Osteoblast (primary cell): ENCODE data around the gene SEC61A2. TPM values are rescaled to one million over a fixed set of nuclear protein-coding genes. Genes with fewer than 3 reads are reported as not detected.

Experiments used
- DNase-seq: peaks from one replicate; pipeline ENCODE4 v3.0.0; 2011; ENCODE audit warnings: low spot score, mixed read lengths; ENCODE audit not compliant: insufficient read length; ENCODE audit errors: missing footprints
- H2AFZ ChIP-seq: 2 replicates; pipeline ENCODE4 v1.6.0; 2011; ENCODE audit warnings: mild to moderate bottlenecking, low read length
- H3K27ac ChIP-seq: 2 replicates; pipeline ENCODE4 v1.5.1; 2011; ENCODE audit warnings: mild to moderate bottlenecking, low read depth, low read length, moderate library complexity
- H3K27me3 ChIP-seq: 2 replicates; pipeline ENCODE4 v1.6.0; 2012; ENCODE audit warnings: mild to moderate bottlenecking, control low read depth, inconsistent platforms, low read length, moderate library complexity; ENCODE audit not compliant: insufficient read depth
- H3K36me3 ChIP-seq: 2 replicates; pipeline ENCODE4 v1.5.1; 2011; ENCODE audit warnings: mild to moderate bottlenecking, low read length, control low read depth, moderate library complexity; ENCODE audit not compliant: insufficient read depth
- H3K4me1 ChIP-seq: 2 replicates; pipeline ENCODE4 v1.5.1; 2011; ENCODE audit warnings: mild to moderate bottlenecking, low read length, control low read depth, moderate library complexity; ENCODE audit not compliant: insufficient read depth
- H3K4me2 ChIP-seq: 2 replicates; pipeline ENCODE4 v1.6.0; 2011; ENCODE audit warnings: mild to moderate bottlenecking, low read length; ENCODE audit not compliant: insufficient read depth
- H3K4me3 ChIP-seq: fragments of 200-600 bp; sonication (generic); 3 replicates; pipeline ENCODE4 v1.5.1; 2012; ENCODE audit warnings: mild to moderate bottlenecking, low read length, inconsistent platforms; ENCODE audit not compliant: insufficient read depth
- H3K79me2 ChIP-seq: 2 replicates; pipeline ENCODE4 v1.6.0; 2012; ENCODE audit warnings: mild to moderate bottlenecking, low read length, control low read depth, inconsistent platforms; ENCODE audit not compliant: insufficient read depth
- H3K9me3 ChIP-seq: 2 replicates; pipeline ENCODE4 v1.5.1; 2011; ENCODE audit warnings: low read depth, low read length, control low read depth
- H4K20me1 ChIP-seq: 2 replicates; pipeline ENCODE4 v1.6.0; 2012; ENCODE audit warnings: mild to moderate bottlenecking, low read length, control low read depth; ENCODE audit not compliant: insufficient read depth
- total RNA-seq: library from RNA; depleted of rRNA; stranded (reverse); fragments of >200 nt; gene quantifications from 2 replicates; pipeline ENCODE4 v1.2.3, GENCODE V29; 2012
- TF ChIP-seq, protein P1 (sequence below): IDR thresholded peaks from 2 replicates; pipeline ENCODE4 v1.5.1; 2011; ENCODE audit warnings: mild to moderate bottlenecking, low read depth, low read length, moderate library complexity; ENCODE audit errors: extremely low read depth

Gene SEC61A2
- total RNA-seq, 1 donor, result 9.4 TPM

DNA sequence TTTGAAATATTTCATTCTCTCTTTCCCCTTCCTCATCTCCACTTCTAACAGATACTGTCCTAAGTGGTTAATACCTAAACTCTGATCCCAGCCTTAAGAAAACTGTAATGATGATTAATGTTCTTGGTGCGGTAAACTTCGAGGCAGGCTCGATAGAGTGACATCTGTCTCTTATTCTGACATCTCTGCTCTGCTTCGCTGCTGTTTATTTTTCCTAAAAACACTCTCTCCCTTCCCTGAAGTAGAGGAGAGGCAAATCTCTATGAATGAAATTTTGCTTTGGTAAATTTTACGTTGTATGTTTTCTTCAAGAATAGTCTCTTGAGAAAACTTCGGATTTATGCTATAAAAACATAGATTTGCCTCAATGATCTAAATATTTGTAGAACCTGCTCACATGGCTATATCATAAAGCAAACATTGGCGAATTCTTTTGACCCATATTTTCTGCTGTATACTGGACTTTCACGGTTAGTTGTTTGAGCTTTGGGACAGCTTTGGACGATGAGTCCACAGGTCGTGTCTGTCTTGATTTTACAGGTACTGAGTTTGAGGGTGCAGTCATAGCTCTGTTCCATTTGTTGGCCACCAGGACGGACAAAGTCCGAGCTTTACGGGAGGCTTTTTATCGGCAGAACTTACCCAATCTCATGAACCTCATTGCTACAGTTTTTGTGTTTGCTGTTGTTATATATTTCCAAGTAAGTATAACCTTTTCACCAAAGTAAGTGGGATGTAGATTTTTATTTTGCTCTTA lies 27.1 kb downstream of the SEC61A2 start:
- Histone ChIP-seq H4K20me1 (no peaks in the 10 kb centered on the region), H3K27ac (no peak overlapping the region), H3K4me1 (no peaks in the 10 kb centered on the region), H3K79me2 (no peaks in the 10 kb centered on the region), H3K36me3 (peaks cover 33% of the 10 kb centered on the region), H2AFZ (no peak overlapping the region), H3K4me3 (no peak overlapping the region), H3K27me3 (no peaks in the 10 kb centered on the region), H3K9me3 (no peaks in the 10 kb centered on the region), H3K4me2 (no peak overlapping the region)
- TF ChIP-seq, protein P1, sequence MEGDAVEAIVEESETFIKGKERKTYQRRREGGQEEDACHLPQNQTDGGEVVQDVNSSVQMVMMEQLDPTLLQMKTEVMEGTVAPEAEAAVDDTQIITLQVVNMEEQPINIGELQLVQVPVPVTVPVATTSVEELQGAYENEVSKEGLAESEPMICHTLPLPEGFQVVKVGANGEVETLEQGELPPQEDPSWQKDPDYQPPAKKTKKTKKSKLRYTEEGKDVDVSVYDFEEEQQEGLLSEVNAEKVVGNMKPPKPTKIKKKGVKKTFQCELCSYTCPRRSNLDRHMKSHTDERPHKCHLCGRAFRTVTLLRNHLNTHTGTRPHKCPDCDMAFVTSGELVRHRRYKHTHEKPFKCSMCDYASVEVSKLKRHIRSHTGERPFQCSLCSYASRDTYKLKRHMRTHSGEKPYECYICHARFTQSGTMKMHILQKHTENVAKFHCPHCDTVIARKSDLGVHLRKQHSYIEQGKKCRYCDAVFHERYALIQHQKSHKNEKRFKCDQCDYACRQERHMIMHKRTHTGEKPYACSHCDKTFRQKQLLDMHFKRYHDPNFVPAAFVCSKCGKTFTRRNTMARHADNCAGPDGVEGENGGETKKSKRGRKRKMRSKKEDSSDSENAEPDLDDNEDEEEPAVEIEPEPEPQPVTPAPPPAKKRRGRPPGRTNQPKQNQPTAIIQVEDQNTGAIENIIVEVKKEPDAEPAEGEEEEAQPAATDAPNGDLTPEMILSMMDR, result no peak
- no peak for DNase-seq

DNA sequence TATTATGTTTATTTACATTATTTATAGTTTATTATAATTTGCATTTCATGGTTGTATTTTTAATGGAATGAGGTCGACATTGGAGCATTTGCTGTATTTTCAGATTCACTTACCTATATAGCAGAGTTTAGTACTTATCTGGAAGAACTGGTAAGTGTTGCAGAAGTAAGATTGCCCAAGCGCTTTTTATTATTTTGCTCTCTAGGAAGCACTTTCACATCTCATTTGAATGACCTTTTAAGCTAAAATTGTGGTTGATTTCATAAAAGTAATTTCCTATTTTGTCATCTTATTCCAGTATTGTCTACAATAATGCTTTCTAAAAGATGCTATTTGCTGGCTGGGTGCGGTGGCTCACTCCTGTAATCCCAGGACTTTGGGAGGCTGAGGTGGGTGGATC lies 28.6 kb downstream of the SEC61A2 start:
- Histone ChIP-seq H3K9me3 (no peaks in the 10 kb centered on the region), H3K4me2 (no peak overlapping the region), H3K27me3 (no peaks in the 10 kb centered on the region), H4K20me1 (no peaks in the 10 kb centered on the region), H3K27ac (no peak overlapping the region), H3K79me2 (no peaks in the 10 kb centered on the region), H3K4me1 (no peaks in the 10 kb centered on the region), H3K4me3 (no peak overlapping the region), H2AFZ (no peak overlapping the region), H3K36me3 (peaks cover 43% of the 10 kb centered on the region)
- DNase-seq, result no peak
- TF ChIP-seq, protein P1, result no peak

DNA sequence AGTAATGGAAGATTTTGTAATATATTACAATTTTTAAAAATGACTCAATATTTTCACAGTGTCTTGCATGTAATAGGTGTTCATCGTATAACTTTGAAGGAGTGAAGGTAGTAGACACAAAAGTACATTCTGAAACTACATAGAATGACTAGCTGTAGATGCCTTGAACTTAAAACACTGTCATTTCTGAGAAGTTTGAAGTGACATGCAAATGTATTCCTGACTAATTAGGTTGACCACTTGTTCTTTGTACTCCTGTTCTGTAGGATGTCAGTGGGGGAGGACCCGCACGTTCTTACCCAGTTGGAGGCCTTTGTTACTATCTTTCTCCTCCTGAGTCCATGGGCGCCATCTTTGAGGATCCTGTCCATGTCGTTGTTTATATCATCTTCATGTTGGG lies 31.2 kb downstream of the SEC61A2 start:
- no peak overlapping the region for H3K4me3 ChIP-seq
- H3K79me2 ChIP-seq, result no peaks in the 10 kb centered on the region
- no peak overlapping the region for H3K4me2 ChIP-seq
- no peak overlapping the region for H3K27ac ChIP-seq
- H3K4me1 ChIP-seq, result no peaks in the 10 kb centered on the region
- H3K9me3 ChIP-seq, result no peaks in the 10 kb centered on the region
- no peak for DNase-seq
- TF ChIP-seq, protein P1, result no peak
- no peaks in the 10 kb centered on the region for H4K20me1 ChIP-seq
- no peak overlapping the region for H2AFZ ChIP-seq
- peaks cover 63% of the 10 kb centered on the region for H3K36me3 ChIP-seq
- H3K27me3 ChIP-seq, result no peaks in the 10 kb centered on the region

DNA sequence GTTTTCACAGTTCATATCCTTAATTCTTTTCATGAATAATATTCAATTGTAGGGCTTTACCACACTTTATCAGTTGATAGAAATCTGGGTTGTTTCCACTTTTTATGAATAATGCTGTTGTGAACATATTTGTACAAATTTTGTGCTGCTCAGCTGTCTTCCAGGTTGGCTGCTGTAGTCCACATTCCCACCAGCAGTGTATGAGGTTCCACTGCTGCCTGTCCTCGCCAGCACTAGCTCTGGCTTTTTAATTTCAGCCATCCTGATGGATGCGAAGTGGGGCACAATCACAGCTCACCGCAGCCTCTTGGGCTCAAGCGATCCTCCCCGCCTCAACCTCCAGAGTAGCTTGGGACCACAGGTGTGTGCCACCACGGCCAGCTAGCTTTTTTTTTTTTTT lies 33.5 kb downstream of the SEC61A2 start:
- no peak overlapping the region for H3K4me3 ChIP-seq
- H3K27ac ChIP-seq, result no peak overlapping the region
- TF ChIP-seq, protein P1, result no peak
- no peaks in the 10 kb centered on the region for H3K9me3 ChIP-seq
- no peaks in the 10 kb centered on the region for H3K79me2 ChIP-seq
- no peak overlapping the region for H3K4me2 ChIP-seq
- H3K4me1 ChIP-seq, result no peaks in the 10 kb centered on the region
- no peaks in the 10 kb centered on the region for H3K27me3 ChIP-seq
- H4K20me1 ChIP-seq, result no peaks in the 10 kb centered on the region
- no peak for DNase-seq
- peaks cover 80% of the 10 kb centered on the region for H3K36me3 ChIP-seq
- no peak overlapping the region for H2AFZ ChIP-seq
